ENCODE data around the gene SLC35D2.
A peak's percentile ranks its signal among the peaks of the same experiment; 100 is the strongest.

The SLC35D2 gene

DNA sequence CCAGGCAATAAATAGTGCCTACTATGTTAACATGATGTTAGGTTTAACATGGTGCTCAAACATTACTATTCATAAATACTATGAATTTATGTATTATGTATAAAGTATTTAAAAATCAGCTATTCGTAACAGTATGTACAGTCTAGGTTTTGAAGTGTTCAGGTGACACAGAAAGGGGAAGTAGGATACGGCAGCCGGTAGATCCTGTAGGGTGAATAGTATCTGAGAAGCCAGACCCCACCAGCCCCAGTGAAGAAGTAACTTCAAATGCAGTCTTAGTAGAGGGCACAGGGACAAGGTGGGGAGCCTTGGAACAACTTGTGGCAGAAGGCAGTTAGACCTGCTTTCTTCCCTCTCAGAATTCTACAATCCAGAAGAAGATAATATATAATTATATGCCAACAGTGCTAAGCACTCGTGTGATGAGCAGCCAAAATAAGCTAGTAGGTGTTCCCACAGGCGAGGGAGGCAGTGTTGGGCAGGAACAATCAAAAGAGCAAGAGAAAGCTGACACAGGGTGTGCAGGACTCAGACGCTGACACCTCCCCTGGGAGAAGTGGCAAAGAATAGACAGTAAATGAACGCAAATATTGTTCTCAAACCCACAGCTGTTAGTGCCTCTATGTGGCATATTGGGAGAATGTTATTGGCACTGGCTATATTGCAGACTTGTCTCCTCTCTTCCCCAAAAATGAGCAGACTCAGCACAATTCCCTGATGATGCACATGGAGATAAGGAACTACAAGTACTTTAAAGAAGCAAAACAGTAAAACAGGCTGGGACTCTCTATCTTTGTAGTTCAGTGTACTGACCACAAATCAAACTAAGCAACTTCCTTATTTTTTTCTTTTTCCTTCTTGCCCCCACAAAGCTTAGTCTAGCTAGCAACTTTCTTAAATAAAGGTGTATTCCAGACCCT lies 30.1 kb upstream of the SLC35D2 start:
- no peak for TF ChIP-seq GATA3 (IDR thresholded peaks at IDR 0.05; ENCODE audit: low read depth, low read length)
- TF ChIP-seq GATA2 (IDR thresholded peaks at IDR 0.05; ENCODE audit: low read depth, low read length): peak; percentile 40; the same call in 1 of the 2 replicates

DNA sequence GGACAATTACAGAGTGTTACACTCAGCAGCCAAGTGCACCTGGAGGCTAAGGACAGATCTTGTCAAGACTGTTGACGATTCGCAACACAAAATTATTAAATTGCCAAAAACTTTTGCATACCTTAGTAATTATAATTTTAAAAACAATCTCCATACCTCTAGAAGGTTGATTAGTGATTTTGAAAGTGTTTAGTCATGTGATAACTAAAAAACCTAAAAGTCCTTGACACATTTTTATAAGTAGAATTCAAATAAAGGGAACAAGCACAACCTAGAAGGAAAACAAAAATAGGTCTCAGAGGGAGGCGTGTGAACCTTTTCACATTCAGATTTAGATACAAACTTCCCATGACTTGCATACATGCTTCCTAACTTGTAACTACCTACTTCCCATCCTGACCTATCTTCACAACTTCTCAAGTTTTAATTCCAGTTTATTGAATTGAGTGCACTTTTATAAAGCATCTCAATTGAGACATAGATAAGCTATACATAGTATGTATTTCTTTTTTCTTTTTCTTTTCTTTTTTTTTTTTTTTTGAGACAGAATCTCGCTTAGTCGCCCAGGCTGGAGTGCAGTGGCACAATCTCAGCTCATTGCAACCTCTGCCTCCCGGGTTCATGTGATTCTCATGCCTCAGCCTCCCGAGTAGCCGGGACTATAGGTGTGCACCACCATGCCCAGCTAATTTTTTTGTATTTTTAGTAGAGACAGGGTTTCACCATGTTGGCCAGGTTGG lies 28.8 kb upstream of the SLC35D2 start:
- TF ChIP-seq GATA2 (IDR thresholded peaks at IDR 0.05; ENCODE audit: low read depth, low read length) (no peak), GATA3 (IDR thresholded peaks at IDR 0.05; ENCODE audit: low read depth, low read length) (no peak)

DNA sequence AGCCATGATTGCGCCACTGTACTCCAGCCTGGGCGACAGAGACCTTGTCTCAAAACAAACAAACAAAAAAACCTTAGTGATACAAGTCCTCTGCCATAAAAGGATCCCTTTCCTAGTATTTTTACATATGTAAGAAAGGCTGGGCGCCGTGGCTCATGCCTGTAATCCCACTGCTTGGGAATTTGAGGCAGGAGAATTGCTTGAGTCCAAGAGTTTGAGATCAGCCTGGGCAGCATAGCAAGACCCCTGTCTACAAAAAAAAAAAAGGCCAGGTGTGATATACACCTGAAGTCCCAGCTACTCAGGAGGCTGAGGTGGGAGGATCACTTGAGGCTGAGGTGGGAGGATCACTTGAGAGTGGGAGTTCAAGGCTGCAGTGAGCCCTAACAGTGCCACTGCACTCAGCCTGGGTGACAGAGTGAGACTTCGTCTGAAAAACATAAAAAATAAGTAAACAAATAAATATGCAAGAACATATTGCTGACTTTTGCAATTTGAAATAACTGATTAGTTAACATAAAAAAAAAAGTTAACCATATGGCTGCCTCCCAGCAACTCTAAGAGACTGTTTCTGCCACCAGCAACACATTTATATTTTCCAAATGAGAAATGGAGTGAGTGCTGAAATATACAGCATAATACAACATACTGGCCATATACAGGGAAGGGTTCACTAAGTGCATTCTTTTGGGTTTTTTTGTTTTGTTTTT lies 27.8 kb upstream of the SLC35D2 start:
- TF ChIP-seq GATA2 (IDR thresholded peaks at IDR 0.05; ENCODE audit: low read depth, low read length) (no peak), GATA3 (IDR thresholded peaks at IDR 0.05; ENCODE audit: low read depth, low read length) (no peak)

DNA sequence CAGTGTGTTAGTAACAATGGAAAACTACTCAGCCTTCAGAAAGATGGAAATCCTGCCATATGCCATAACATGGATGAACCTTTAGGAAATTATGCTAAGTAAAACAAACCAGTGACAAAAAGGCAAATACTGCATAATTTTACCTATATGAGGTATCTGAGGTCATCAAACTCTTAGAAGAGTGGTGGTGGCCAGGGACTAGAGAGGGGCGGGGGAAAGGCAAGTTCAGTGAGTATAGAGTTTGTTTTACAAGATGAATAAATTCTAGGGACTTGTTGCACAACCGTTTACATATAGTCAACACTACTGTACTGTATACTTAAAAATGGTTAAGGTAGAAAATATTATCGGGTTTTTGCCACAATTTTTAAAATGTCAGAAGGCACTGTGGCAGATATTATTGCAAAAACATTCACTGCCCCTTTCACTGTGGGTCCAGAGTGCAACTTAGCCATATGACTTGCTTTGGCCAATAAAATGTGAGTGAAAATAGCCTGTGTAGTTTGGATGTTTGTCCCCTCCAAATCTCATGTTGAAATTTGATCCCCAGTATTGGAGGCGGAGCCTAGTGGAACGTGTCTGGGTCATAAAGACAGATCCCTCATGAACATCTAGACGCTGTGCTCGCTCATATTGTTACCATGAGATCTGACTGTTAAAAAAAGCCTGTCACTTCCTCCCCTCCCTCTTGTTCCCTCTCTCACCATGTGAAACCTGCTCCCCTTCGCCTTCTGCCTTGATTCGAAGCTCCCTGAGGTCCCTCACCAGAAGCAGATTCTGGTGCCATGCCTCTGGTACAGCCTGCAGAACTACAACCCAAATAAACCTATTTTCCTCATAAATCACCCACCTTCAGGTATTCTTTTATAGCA lies 25.1 kb upstream of the SLC35D2 start:
- TF ChIP-seq GATA2 (IDR thresholded peaks at IDR 0.05; ENCODE audit: low read depth, low read length): no peak
- no peak for TF ChIP-seq GATA3 (IDR thresholded peaks at IDR 0.05; ENCODE audit: low read depth, low read length)

DNA sequence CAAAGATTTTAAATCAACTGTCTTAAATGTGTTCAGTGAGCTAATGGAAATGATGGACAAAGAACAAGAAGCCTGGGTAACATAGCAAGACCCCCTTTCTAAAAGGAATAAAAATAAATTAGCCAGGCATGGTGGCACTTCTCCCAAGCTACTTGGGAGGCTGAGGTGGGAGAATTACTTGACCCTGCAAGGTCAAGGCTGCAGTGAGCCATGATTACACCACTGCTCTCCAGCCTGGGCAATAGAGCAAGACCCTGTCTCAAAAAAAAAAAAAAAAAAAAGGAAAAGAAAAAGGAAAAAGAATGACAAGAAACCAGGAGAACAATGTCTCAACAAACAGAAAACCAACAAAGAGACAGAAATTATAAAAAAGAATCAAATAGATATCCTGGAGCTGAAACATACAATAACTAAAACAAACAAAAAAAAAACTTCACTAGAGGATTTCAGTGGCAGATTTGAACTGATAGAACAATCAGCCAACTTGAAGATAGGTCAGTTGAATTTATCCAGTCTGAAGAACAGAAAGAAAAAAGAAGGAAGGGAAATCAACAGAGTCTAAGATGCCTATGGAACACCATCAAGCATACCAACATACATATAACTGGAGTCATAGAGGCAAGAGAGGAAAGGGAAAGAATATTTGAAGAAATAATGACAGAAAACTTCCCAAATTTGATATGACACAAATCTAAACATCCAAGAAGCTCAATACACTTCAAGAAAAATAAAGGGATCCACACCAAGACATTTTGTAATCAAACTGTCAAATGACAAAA lies 16.8 kb upstream of the SLC35D2 start:
- no peak for TF ChIP-seq GATA2 (IDR thresholded peaks at IDR 0.05; ENCODE audit: low read depth, low read length)
- no peak for TF ChIP-seq GATA3 (IDR thresholded peaks at IDR 0.05; ENCODE audit: low read depth, low read length)

DNA sequence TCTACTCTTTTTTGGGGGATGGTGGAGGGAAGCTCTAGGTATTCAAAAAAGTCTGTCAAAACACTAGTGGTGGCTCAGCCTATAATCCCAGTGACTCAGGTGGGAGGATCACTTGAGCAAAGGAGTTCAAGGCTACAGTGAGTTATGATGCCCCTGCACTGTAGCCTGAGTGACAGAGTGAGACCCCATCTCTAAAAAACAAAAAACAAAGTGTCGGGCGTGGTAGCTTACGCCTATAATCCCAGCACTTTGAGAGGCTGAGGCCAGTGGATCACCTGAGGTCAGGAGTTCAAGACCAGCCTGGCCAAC lies 15.8 kb upstream of the SLC35D2 start:
- TF ChIP-seq GATA3 (IDR thresholded peaks at IDR 0.05; ENCODE audit: low read depth, low read length) (no peak), GATA2 (IDR thresholded peaks at IDR 0.05; ENCODE audit: low read depth, low read length) (no peak)

DNA sequence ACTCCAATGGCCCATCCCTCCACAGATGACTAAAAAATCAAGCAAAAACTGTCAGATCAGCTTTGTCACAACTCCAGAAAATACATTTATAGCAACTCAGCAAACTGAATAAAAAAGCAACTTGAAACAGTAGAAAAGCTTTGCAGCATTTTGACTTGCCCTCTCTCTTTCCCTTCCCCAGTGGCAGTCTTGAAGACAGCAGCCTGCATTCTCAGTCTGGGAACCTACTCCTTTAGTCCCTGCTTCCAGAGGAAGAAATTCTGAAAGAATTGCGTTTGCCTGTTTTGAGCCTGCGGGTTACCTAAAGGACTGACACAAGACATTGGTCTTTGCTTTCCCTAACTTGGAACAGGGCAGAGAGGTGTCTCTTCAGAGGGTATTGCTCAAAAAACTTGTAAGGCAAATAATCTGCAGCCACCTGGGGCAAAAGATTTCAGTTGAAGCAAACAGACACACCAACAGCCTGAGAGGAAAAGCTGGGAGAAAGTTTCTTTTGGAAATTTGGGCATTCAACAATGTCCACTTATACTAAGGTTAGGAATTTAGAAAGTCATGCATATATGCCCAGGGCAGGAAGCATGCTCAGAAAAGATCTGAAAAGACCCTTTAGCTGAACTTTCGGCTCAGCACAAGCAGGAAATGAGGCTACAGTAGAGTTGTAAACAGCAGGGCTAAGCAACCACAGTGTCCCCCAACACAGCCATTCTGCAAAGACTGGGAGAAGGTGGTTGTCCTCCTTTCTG lies 15.2 kb upstream of the SLC35D2 start:
- TF ChIP-seq GATA3 (IDR thresholded peaks at IDR 0.05; ENCODE audit: low read depth, low read length) (no peak), GATA2 (IDR thresholded peaks at IDR 0.05; ENCODE audit: low read depth, low read length) (no peak)

DNA sequence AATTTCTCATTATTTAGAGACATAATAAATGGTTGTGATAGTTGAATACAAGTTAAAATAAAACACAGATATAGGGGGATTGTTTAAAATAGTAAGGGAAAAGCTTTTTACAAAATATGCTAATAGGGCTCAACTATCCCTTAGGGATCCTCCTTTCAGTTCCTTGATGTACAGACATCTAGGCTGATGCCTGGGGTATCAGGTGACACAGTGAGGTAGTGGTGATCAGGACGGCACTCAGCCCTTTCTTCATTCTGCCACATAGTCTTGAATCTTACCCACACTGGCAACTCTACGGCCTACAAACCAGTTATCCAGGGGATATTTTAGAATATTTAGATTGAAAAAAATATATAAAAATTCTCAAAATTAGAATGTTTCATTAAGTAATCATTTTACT lies 12.5 kb upstream of the SLC35D2 start:
- TF ChIP-seq GATA2 (IDR thresholded peaks at IDR 0.05; ENCODE audit: low read depth, low read length) (no peak), GATA3 (IDR thresholded peaks at IDR 0.05; ENCODE audit: low read depth, low read length) (no peak)

DNA sequence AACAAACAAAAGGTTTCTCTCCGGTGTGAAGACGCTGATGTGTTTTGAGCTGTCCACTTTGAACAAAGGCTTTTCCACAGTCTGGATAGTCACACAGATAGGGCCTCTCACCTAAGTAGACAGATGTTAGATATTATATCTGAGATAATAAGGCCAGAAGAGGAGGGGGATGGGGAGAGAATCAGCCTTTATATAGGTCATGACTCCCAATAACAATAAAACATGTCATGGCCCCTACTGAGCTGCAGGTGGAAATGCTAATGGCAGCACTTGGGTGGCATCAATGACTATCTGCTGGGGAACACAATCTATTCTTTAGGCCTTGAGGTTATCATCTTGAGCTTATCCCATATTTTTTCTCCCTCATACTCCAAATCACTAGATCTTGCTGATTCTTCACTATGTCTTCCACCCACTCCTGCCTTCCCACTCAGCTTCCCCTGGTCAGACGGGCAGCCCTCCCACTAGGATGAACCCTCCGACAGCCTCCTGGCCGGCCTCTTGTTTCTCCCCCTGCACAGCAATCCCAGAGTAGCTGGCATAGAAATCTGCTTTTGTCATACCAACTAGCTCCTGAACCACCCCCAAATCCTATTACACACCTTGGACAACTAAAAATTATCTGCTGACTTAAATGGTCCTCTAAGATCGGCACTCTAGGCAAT lies 11.5 kb upstream of the SLC35D2 start:
- peak; percentile 59; the same call in 1 of the 2 replicates for TF ChIP-seq GATA2 (IDR thresholded peaks at IDR 0.05; ENCODE audit: low read depth, low read length)
- no peak; the same call in 1 of the 2 replicates for TF ChIP-seq GATA3 (IDR thresholded peaks at IDR 0.05; ENCODE audit: low read depth, low read length)

DNA sequence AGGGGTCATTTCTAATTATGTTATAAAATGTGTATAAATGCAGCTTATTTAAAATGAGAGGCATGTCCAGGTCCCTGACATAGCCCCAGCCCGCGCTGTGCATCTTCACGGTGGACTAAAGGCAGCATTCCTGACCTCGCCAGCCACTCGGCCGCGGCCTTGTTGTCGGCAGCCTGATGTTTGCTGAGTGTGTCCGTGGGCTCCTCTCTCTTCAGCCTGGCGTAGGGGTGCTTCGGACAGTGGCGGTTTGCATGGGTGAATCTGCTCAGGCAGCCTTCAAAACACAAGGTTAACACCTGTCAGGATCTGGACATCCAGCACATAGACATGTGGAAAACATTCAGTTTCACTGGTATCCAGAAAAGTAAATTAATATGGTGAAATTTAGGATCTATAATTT lies 8.8 kb upstream of the SLC35D2 start:
- TF ChIP-seq GATA2 (IDR thresholded peaks at IDR 0.05; ENCODE audit: low read depth, low read length) (no peak), GATA3 (IDR thresholded peaks at IDR 0.05; ENCODE audit: low read depth, low read length) (no peak)

DNA sequence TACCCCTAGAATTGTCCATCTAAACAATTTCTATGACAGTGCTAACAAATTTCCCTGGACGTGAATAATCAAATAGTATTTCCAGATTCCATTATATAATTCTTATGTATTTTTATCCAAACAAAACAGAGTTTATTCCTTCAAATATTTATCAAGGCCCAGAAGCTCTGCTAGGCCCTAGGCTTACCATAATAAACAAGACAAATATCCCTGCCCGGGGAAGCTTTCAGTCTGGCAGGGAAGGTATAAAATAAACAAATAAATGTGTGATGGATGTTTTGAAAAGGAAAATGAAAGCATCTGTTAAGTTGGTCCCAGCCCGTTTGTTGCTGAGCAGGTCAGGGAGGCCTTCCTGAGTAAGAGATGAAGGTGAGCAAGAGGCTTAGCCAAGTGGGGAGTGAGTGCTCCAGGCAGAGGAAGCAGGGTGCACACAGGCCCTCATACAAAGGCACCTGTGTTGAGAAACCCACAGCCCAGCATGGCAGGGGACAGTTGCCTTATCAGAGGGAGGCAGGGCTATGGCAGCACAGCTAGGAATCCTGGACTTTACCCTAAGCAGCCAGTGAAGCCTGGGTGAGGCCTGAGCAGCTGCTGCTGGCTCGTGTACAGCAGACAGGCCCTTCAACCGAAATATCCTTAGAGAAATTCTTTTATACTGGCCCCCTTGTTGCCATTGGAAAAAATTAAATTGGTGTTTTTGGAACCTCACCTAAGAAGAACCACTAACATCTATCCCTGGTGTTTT lies 7.7 kb upstream of the SLC35D2 start:
- no peak for TF ChIP-seq GATA2 (IDR thresholded peaks at IDR 0.05; ENCODE audit: low read depth, low read length)
- TF ChIP-seq GATA3 (IDR thresholded peaks at IDR 0.05; ENCODE audit: low read depth, low read length): no peak

All from SH-SY5Y (cell line).